ENCODE measurements around the gene ARHGAP29.

DNA sequence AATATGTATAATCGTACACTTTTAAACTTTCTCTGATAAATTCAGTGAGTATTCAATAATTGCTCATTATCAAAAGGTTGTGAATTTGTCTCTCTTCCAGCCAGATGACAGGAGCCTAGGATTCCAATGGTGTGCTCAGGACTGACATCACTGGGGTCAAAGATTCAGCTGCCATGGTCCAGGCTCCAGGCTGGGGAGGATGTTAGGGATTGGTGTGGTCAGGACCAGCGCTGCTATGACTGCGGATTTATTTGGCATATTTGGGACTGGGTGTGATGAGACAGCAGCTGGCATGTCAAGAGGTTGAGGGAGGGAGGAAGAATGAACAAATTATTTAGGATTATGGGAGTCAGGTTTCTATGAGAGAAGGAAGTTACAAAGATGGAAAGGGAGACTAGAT, 68.3 kb downstream of the ARHGAP29 start:
- TF ChIP-seq GATA2 (IDR thresholded peaks at IDR 0.05; ENCODE audit: low read depth, low read length) (no peak), GATA3 (IDR thresholded peaks at IDR 0.05; ENCODE audit: low read depth, low read length) (no peak)

Measured in SH-SY5Y (cell line).